Subcutaneous preadipocyte (primary cell): ENCODE measurements around the gene AGAP6. TPM values are rescaled to one million over a fixed set of nuclear protein-coding genes. Genes with fewer than 3 reads are reported as not detected.

Source experiments
- small RNA-seq: library from RNA; depleted of rRNA; stranded (forward); fragments of <200 nt; gene quantifications from one replicate; pipeline ENCODE3, GENCODE V24; 2012
- total RNA-seq: library from RNA; depleted of rRNA; stranded (reverse); fragments of >200 nt; gene quantifications from 2 replicates; pipeline ENCODE4 v1.2.3, GENCODE V29; 2012

The AGAP6 gene
- total RNA-seq: 3.7 and 4.3 TPM in 2 replicates

DNA sequence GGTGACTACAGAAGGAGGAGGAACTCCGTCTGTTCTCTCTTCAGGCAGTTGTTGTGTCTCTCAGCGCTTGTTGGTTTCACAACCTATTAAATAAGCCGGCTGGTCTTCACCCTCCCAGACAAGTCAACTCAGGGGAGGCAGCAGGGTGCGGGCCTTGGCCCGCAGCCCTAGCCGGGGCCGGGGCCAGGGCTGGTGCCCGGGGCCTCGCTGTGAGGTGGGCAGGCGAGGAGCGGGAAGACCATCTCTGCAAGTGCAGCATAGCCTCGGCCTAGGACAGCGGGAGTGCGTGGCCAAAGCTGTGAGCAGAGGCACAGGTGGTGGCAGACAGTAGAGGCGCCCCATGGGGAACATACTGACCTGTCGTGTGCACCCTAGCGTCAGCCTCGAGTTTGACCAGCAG, at the start of gene AGAP6:
TSS of gene AGAP6 (plus strand) at position 31 of the 400 bp plus-strand sequence. CDS start at position 341, 310 bp downstream.

DNA sequence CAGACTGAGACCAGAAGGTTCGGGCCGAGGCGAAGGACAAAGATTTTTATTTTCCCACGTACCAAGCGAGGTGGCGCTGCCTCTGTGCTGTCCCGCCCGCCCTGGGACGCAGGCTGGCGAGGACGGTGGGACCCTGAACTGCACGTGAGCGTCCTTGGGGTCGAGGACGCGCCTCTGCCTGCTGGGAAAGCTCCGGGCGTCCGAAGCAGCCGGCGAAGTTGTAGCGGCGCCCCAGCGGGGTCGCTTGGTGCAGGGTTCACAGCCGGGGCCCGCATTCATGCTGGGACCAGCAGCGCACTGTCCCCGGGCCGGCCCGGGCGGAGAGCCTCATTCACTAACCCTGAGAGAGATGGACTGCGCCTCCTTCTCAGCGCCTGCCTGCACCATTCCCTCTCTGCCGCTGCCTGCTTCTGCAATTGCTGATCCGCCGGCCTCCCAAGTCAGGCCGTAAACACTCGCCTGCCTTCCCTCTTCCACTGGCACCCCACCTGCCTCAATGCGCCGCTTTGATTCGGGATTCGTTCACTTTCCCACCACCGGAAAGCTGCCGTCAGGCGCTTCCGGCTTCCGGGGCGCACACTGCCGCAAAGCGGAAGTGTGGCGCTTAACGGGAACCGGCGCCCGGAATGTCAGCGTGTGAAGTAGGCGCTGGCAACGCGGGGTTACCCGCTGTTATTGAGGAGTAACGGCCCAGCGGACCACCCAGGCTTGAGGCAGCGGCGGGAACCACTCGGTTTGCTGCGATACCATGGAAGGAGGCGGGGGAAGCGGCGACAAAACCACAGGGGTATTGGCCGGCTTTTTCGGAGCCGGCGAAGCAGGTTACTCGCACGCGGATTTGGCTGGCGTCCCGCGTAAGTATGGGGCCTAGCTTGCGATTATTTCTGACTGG, 46.5 kb upstream of the AGAP6 start, which contains the start of the genes PARG and TIMM23B:
TSS of gene PARG (minus strand) at position 581 of the 892 bp plus-strand sequence. CDS start at position 279, 302 bp downstream.
TSS of gene TIMM23B (plus strand) at position 607 of the 892 bp plus-strand sequence. CDS start at position 749, 142 bp downstream.

Small RNA genes within 50 kb of the gene (small RNA-seq; reads per million reads assigned to genes)
- gene RNA5SP317: not detected
- 1.6 reads per million, percentile 73 among the genes with 10 or more reads in this experiment for gene SNORA74C-2

Other genes with a start within 250 kb of the AGAP6 start
- 0.59 TPM in 1 of 2 replicates, not detected in the other for gene OGDHL, start 226.1 kb upstream of the AGAP6 start, total RNA-seq
- gene PARG, start 46.4 kb upstream of the AGAP6 start, total RNA-seq: 26.1 and 31.3 TPM in 2 replicates
- 14.7 and 17.4 TPM in 2 replicates for gene TIMM23B, start 46.4 kb upstream of the AGAP6 start, total RNA-seq
- gene WASHC2A, start 79.5 kb downstream of the AGAP6 start, total RNA-seq: 37.1 and 49.9 TPM in 2 replicates